Suprapubic skin (tissue), 4 donors: ENCODE data around the gene CSGALNACT2.

Experiments
- CTCF ChIP-seq, 2 donors: fragments of 200-600 bp in 1 of 2; fragments of 450-650 bp in 1 of 2; sonication (generic) in 1 of 2; IDR thresholded peaks; one replicate each; pipeline ENCODE4 v1.5.1; 2016 to 2019; ENCODE audit warnings: antibody characterized with exemption in 2 of 2, mild to moderate bottlenecking in 1 of 2, moderate library complexity in 1 of 2
- EP300 ChIP-seq: sonication (generic); formaldehyde crosslinking; IDR thresholded peaks from one replicate; pipeline ENCODE4 v1.6.1; 2017; ENCODE audit warnings: antibody characterized with exemption
- POLR2A ChIP-seq, 2 donors: fragments of 450-650 bp; IDR thresholded peaks; one replicate each; pipeline ENCODE4 v1.6.1; 2017; ENCODE audit warnings: antibody characterized with exemption in 2 of 2, mild to moderate bottlenecking in 2 of 2, moderate library complexity in 2 of 2
- POLR2AphosphoS5 ChIP-seq, 3 donors: sonication (generic); formaldehyde crosslinking; IDR thresholded peaks; one replicate each; pipeline ENCODE4 v1.6.1; 2017; ENCODE audit warnings: antibody characterized with exemption in 3 of 3

- TF ChIP-seq CTCF (IDR thresholded peaks at IDR 0.05) (no peak), EP300 (no peak), POLR2AphosphoS5 (IDR thresholded peaks at IDR 0.05) (no peak), POLR2A (IDR thresholded peaks at IDR 0.05) (no peak)
Observed at GRCh38 chr10:43190289-43190688, 52.0 kb downstream of the CSGALNACT2 start.
